Activated CD8-positive, alpha-beta T cell treated with anti-CD3 and anti-CD28 coated beads for 36 hours (primary cell): Measurements from ENCODE around the gene ASIC4. TPM values are rescaled to one million over a fixed set of nuclear protein-coding genes. Genes with fewer than 3 reads are reported as not detected.

Experiments
- ATAC-seq: fragments of 200-7000 bp; cut with Tn5 transposase; one replicate; pipeline ENCODE4 v1.10.0; 2021; ENCODE audit warnings: mild to moderate bottlenecking, moderate library complexity
- CTCF ChIA-PET: fragments of 350-600 bp; sonication (Branson Sonifier 250); formaldehyde crosslinking; loops from one replicate; lab custom pipeline; 2021; ENCODE audit warnings: antibody characterized with exemption; lab: Charles Lee
- POLR2A ChIA-PET: fragments of 350-600 bp; sonication (Branson Sonifier 250); formaldehyde crosslinking; loops from one replicate; lab custom pipeline; 2021; ENCODE audit warnings: antibody characterized with exemption; lab: Charles Lee
- DNase-seq: peaks from one replicate; pipeline ENCODE4 v3.0.0-alpha.2; 2020
- H3K27ac Mint-ChIP-seq: one replicate; pipeline ENCODE4 v1.8.0; 2021; ENCODE audit warnings: mild to moderate bottlenecking, mixed read lengths
- H3K27me3 Mint-ChIP-seq: one replicate; pipeline ENCODE4 v1.8.0; 2021; ENCODE audit warnings: mixed read lengths
- H3K36me3 Mint-ChIP-seq: one replicate; pipeline ENCODE4 v1.8.0; 2021; ENCODE audit warnings: low read depth, mixed read lengths
- H3K4me1 Mint-ChIP-seq: one replicate; pipeline ENCODE4 v1.8.0; 2021; ENCODE audit warnings: low read depth, mixed read lengths
- H3K4me3 Mint-ChIP-seq: one replicate; pipeline ENCODE4 v1.8.0; 2021; ENCODE audit warnings: mild to moderate bottlenecking, moderate library complexity, mixed read lengths
- H3K9me3 Mint-ChIP-seq: one replicate; pipeline ENCODE4 v1.8.0; 2021; ENCODE audit warnings: mixed read lengths
- intact Hi-C: fragments of 100-400 bp; cut with micrococcal nuclease; formaldehyde crosslinking; loops from one replicate; pipeline ENCODE4 v1.10.0; 2022
- total RNA-seq, 2 experiments: library from RNA; stranded (reverse); gene quantifications; one replicate each; pipeline ENCODE4 v1.2.3, GENCODE V29; 2021
- TF ChIP-seq, protein P1 (sequence below): fragments of 200-600 bp; IDR thresholded peaks from one replicate; pipeline ENCODE4 v1.8.0; 2022; ENCODE audit warnings: antibody characterized with exemption, mild to moderate bottlenecking

The ASIC4 gene
- total RNA-seq, 2 experiments from 2014 or later: not detected

DNA sequence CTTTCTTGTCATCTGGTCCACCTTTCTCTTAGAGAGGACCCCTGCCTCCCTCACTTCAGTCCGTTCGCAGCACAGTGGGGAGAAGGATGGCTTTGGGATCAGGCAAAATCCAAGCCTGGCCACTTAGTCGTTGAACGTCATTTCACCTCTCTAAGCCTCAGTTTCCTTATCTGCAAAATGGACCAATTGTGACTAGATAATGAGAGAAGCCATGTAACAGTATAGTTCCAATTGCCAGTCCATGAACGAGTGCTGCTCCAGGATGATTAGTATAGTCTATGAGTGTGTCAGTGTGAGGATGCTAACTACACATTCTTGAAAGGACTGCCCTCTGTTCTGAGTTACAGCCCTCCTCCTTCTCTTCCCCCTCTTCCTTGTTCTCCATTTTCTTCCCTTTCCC, 58.9 kb downstream of the ASIC4 start:
- TF ChIP-seq, protein P1, sequence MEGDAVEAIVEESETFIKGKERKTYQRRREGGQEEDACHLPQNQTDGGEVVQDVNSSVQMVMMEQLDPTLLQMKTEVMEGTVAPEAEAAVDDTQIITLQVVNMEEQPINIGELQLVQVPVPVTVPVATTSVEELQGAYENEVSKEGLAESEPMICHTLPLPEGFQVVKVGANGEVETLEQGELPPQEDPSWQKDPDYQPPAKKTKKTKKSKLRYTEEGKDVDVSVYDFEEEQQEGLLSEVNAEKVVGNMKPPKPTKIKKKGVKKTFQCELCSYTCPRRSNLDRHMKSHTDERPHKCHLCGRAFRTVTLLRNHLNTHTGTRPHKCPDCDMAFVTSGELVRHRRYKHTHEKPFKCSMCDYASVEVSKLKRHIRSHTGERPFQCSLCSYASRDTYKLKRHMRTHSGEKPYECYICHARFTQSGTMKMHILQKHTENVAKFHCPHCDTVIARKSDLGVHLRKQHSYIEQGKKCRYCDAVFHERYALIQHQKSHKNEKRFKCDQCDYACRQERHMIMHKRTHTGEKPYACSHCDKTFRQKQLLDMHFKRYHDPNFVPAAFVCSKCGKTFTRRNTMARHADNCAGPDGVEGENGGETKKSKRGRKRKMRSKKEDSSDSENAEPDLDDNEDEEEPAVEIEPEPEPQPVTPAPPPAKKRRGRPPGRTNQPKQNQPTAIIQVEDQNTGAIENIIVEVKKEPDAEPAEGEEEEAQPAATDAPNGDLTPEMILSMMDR: no peak
- Mint-ChIP-seq H3K4me1 (no peaks in the 10 kb centered on the region), H3K4me3 (no peak overlapping the region), H3K9me3 (no peaks in the 10 kb centered on the region), H3K27me3 (peaks cover 38% of the 10 kb centered on the region), H3K27ac (no peak overlapping the region), H3K36me3 (no peaks in the 10 kb centered on the region)
- no peak for ATAC-seq
- ChIA-PET POLR2A (no interaction called here), CTCF (interaction anchor here (3.1 kb wide), 1 partner anchor 13 kb away, joined by 22 read pairs; no protein-coding TSS in a partner anchor)
- intact Hi-C loops: no loop called here
- DNase-seq: no peak

DNA sequence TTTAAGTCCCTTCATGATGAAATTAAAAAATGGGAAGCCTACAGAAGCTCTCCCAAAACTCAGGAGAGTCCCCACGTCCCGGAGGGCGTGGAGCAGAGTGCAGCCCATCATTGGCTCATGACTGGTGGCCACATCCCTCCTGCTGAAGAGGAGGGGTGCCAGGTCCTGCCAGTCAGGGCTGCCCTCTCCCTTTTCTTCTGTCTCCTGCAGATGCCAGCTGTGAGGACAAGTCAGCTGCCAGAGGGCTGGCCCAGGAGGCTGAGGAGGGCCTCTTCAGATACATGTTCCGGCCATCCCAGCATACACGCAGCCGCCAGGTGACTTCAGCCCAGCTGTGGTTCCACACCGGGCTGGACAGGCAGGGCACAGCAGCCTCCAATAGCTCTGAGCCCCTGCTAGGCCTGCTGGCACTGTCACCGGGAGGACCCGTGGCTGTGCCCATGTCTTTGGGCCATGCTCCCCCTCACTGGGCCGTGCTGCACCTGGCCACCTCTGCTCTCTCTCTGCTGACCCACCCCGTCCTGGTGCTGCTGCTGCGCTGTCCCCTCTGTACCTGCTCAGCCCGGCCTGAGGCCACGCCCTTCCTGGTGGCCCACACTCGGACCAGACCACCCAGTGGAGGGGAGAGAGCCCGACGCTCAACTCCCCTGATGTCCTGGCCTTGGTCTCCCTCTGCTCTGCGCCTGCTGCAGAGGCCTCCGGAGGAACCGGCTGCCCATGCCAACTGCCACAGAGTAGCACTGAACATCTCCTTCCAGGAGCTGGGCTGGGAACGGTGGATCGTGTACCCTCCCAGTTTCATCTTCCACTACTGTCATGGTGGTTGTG, 60.4 kb downstream of the ASIC4 start:
- H3K36me3 Mint-ChIP-seq: no peaks in the 10 kb centered on the region
- TF ChIP-seq, protein P1: no peak
- CTCF ChIA-PET: interaction anchor here (0.9 to 1.8 kb wide), 3 partner anchors 14 to 78 kb away, joined by 3 to 8 read pairs (median 4); a partner anchor contains a TSS

DNA sequence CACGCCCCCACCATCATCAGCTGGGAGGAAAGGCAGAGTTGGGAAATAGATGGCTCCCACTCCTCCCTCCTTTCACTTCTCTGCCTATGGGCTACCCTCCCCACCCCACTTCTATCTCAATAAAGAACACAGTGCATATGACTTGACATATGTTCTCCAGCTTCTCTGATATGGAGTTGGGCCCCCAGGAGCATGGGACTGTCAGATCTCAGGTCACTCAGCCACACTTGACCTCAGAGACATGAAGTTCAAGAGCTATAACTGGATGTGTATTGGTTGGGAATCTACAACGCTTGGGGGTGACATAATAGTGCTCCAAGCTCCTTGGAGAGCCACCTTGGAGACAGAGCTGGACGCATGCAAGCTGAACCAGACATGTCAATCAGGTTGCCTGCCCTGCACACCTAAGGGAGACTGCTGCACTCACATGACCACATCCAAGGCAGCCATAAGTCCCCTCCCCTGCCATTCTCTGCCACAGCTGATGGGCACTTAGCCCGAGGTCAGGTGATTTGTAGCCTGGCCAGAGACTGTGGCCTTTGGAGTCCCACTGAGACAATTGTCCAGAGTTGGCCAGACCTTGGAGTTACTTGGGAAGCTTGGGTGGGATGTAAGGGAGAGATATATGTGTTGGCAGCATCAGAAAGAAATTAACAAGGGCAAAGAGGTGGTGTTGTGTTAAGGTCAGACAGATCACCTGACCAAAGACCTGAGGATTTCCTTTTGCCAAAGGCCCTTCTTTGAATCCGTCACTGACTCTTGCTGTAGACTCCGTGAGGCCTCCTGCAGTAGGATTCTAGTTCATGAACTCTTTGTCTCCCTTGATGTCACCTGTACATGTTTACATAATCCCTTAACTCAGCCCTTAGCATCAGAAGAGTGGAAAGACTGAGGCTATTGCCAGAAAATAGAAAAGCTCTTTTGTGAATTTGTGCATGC, 61.6 kb downstream of the ASIC4 start:
- Mint-ChIP-seq H3K27ac (no peak overlapping the region), H3K4me1 (no peaks in the 10 kb centered on the region), H3K27me3 (peaks cover 27% of the 10 kb centered on the region), H3K4me3 (no peak overlapping the region), H3K36me3 (no peaks in the 10 kb centered on the region), H3K9me3 (no peaks in the 10 kb centered on the region)
- TF ChIP-seq, protein P1: no peak
- ATAC-seq: no peak
- ChIA-PET POLR2A (no interaction called here), CTCF (interaction anchor here (1.2 to 1.8 kb wide), 3 partner anchors 14 to 67 kb away, joined by 3 to 8 read pairs (median 4); no protein-coding TSS in a partner anchor)
- no peak for DNase-seq
- intact Hi-C loops: no loop called here

More for the DNA sequence above, 60.4 kb downstream of the ASIC4 start:
- Mint-ChIP-seq H3K4me3 (no peak overlapping the region), H3K4me1 (no peaks in the 10 kb centered on the region), H3K27ac (no peak overlapping the region), H3K9me3 (no peaks in the 10 kb centered on the region), H3K27me3 (peaks cover 32% of the 10 kb centered on the region)
- no peak for DNase-seq
- POLR2A ChIA-PET: no interaction called here
- intact Hi-C loops: no loop called here
- ATAC-seq: no peak

DNA sequence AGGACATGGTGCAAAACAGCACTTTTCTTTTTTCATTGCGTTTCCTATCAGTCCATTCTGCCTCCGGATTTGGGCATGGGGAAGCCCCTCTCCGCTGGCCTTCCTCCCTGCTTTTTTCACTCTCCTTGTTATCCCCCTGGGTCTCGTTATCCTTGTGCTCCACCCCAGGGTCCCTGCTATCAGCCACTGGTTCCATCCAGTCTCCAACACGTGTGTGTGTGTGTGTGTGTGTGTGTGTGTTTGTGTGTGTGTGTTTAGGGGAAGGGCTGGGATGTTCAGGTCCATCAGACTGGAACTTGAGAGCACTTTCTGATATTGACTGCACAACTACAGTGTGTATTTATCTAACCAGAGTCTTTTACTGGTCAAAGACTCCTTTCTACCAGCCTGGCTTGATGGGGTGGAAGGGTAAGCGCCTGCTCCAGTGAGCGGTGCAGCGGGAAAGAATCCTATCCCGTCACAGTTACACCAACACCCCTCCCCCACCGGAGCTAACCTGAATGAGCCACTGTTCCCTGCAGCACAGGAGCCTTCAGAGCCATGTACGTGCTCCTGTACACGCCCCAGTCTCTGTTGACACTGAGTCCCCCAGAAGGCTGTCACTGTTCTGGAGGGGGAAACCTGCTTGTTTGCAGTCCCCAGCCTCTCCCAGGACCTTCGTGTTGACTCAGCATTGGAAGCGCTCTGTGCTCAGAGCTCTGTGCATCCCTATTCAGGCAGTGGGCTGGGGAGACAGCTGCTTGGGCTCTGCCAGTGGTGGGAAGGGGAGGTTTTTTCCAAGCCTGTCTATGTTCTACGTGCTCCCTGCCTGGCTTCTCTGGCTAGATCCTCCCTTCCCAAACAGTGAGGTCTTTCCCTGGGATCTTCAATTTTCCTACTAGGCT, 62.5 kb downstream of the ASIC4 start:
- no peak for ATAC-seq
- POLR2A ChIA-PET: no interaction called here
- no peaks in the 10 kb centered on the region for H3K4me1 Mint-ChIP-seq
- TF ChIP-seq, protein P1: no peak
- no peaks in the 10 kb centered on the region for H3K36me3 Mint-ChIP-seq
- H3K27me3 Mint-ChIP-seq: peaks cover 26% of the 10 kb centered on the region
- intact Hi-C loops: no loop called here
- H3K4me3 Mint-ChIP-seq: no peak overlapping the region
- no peak for DNase-seq
- H3K9me3 Mint-ChIP-seq: no peaks in the 10 kb centered on the region
- CTCF ChIA-PET: interaction anchor here (1.2 to 1.8 kb wide), 5 partner anchors 15 to 66 kb away, joined by 3 to 8 read pairs (median 3); no protein-coding TSS in a partner anchor
- H3K27ac Mint-ChIP-seq: no peak overlapping the region
